H7 (cell line): ENCODE measurements around the gene ECT2. TPM values are rescaled to one million over a fixed set of nuclear protein-coding genes. Genes with fewer than 3 reads are reported as not detected.

Experiments used
- DNase-seq: peaks from one replicate; pipeline ENCODE4 v3.0.0; 2012
- H3K27me3 ChIP-seq: 2 replicates; pipeline ENCODE4 v1.6.0; 2011; ENCODE audit warnings: mild to moderate bottlenecking, low read length; ENCODE audit not compliant: control insufficient read depth, insufficient read depth
- H3K36me3 ChIP-seq: replicated peaks from 2 replicates; pipeline ENCODE4 v1.5.1; 2011; ENCODE audit warnings: low read length; ENCODE audit not compliant: control insufficient read depth, insufficient read depth
- H3K4me3 ChIP-seq: 2 replicates; pipeline ENCODE4 v1.5.1; 2011; ENCODE audit warnings: low read depth, mild to moderate bottlenecking, control low read depth, low read length, moderate library complexity; ENCODE audit not compliant: insufficient read depth
- total RNA-seq: library from RNA; depleted of rRNA; stranded (reverse); fragments of >200 nt; shearing (Covaris generic); gene quantifications from 2 replicates; pipeline ENCODE4 v1.2.3, GENCODE V29; 2014

The ECT2 gene
- total RNA-seq, 1 experiment from 2014 or later: 78.2 TPM

DNA sequence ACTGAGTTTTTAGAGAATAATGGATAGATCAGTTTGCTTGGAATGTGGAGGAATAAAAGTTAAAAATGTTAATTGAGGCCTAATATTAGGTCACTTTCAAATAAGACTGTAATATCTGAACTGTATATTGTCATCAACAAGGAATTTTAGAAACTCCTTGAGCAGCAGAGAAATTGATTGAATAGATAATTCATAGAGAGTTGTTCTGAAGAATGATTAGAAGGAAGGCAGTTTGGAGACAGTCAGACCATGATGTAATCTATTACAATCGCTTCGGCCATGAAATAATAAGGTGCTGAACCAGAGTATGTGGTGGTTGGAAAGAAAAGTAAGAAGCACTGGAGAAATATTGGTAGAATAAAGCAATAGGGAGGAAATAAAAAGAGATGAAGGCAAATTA lies 15.7 kb downstream of the ECT2 start:
- DNase-seq: no peak
- no peak overlapping the region for H3K4me3 ChIP-seq
- no peaks in the 10 kb centered on the region for H3K27me3 ChIP-seq
- peaks cover 41% of the 10 kb centered on the region for H3K36me3 ChIP-seq

DNA sequence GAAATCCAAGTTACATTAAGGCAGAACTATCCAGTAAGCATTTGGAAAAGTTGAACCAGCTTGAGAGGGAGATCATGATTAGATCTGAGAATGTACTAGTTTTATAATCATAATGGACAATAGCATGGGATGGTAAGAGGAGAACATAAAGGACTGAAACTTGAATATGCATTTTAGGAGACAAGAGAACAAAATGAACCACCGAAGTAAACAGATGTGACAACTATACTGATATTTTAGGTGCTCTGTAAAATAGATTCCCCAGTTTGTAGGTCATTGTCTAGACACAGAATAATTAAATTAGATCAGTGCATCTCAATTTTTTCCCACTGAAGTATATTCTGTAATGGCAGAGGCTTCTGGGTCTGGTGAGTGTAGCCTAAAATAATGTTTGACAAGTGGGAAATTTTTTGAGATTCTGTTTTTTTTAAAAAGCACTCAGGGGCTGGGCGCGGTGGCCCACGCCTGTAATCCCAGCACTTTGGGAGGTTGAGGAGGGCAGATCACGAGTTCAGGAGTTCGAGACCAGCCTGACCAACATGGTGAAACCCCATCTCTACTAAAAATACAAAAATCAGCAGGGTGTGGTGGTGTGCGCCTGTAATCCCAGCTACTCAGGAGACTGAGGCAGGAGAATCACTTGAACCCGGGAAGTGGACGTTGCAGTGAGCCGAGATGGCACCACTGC lies 16.3 kb downstream of the ECT2 start:
- Histone ChIP-seq H3K27me3 (no peaks in the 10 kb centered on the region), H3K4me3 (no peak overlapping the region), H3K36me3 (peaks cover 39% of the 10 kb centered on the region)
- DNase-seq: no peak

DNA sequence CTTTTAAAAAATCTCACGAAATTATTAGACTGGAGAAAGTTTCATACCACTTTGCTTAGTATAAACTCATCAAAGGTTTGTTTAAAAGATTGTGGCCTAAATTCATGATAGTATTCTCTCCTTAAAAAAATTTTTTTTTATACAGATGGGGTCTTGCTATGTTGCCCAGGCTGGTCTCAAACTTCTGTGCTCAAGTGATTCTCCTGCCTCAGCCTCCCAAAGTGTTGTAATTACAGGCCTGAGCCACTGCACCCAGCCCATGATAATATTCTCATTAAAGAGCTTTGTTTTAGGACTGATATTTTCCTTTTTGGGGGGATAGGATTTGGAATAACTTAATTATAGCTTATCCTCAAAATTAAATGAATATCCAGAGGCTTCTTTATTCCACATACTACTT lies 19.9 kb downstream of the ECT2 start:
- H3K36me3 ChIP-seq: peaks cover 25% of the 10 kb centered on the region
- DNase-seq: no peak

DNA sequence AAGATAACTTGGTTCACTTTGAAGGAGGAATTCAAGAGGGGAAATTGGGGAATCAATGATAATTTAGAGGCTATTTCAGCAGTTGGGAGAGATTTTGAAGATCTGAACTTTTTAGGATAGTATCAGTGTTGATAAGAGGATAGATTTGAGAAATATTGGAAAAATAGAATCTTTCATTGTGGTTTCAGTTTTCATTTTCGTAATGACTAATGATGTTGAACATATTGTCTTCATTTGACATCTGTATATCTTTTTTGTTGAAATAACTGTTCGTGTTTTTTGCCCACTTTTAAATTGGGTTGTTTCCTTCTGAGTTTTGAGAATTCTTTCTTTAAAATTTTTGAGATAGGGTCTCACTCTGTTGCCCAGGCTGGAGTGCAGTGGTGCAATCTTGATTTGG lies 21.1 kb downstream of the ECT2 start:
- no peak for DNase-seq
- Histone ChIP-seq H3K27me3 (no peaks in the 10 kb centered on the region), H3K4me3 (no peak overlapping the region), H3K36me3 (peaks cover 24% of the 10 kb centered on the region)

More for the DNA sequence above, 19.9 kb downstream of the ECT2 start:
- no peak overlapping the region for H3K4me3 ChIP-seq
- H3K27me3 ChIP-seq: no peaks in the 10 kb centered on the region

DNA sequence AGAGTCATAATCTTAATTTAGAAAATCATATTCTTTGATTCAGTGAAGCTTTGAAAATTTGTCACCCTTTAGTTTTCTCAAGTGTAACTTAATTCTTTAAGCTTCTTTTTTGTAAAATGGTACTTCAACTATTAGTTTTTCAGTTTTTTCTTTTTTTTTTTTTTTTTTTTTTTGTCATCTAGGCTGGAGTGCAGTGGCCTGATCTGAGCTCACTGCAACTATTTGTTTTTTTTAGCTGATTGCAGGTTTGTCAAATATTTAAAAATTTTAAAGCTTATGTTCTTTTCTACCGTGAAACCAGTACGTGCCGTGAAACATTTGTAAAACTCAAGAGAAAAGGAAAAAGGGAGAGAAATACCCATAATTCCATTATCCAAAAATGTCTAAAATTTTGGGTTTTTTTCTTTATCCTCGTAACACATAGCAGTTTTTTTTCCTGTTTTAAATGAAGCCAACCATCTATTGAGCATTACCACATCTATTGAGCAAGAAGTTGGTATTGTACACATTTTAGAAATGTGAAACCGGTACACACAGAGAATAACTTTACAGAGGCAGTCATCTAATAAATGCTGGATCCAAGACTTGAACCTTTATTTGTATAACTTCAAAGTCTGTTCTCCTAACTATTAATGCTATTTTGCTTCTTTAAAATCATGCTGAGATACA lies 25.7 kb downstream of the ECT2 start:
- H3K27me3 ChIP-seq: no peaks in the 10 kb centered on the region
- H3K36me3 ChIP-seq: peaks cover 20% of the 10 kb centered on the region
- H3K4me3 ChIP-seq: no peak overlapping the region
- no peak for DNase-seq

DNA sequence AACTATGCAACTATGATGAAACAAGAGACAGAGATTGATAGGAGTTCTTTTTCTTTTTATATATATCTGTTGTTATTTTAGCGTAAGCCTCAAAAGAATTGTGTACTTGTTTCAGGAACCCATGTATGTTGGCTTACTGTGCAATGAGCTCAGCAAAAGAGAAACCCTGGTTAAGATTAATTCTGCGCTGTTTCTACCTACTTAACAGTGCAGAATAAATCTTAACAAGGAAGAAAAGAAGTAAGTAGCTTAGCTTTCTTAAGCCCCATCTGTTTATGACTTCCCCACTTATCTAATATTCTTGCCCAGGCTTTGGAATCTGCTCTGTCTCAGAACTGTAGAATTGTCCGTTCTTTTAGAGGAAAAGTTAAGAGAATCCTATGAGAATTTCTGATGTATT lies 27.4 kb downstream of the ECT2 start:
- no peaks in the 10 kb centered on the region for H3K27me3 ChIP-seq
- no peak overlapping the region for H3K4me3 ChIP-seq

DNA sequence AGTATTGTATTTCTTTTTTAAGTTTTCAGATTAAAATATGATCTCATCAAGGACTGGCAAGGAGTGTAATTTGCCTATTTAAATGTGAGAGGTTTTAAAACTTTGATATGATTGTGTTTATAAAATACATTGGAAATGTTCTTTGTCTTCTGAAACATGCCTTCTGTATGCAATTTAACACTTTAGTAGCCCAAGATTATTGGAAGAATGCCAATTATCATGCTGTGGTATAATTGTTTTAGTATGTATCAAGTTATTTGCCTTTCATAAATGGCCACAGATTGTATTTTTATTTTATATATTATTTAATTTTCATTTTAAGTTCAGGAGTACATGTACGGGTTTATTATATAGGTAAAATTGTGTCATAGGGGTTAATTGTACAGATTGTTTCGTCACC lies 31.7 kb downstream of the ECT2 start:
- Histone ChIP-seq H3K27me3 (no peaks in the 10 kb centered on the region), H3K4me3 (no peak overlapping the region), H3K36me3 (peaks cover 15% of the 10 kb centered on the region)
- DNase-seq: no peak

More for the DNA sequence above, 27.4 kb downstream of the ECT2 start:
- no peak for DNase-seq
- H3K36me3 ChIP-seq: peaks cover 23% of the 10 kb centered on the region

DNA sequence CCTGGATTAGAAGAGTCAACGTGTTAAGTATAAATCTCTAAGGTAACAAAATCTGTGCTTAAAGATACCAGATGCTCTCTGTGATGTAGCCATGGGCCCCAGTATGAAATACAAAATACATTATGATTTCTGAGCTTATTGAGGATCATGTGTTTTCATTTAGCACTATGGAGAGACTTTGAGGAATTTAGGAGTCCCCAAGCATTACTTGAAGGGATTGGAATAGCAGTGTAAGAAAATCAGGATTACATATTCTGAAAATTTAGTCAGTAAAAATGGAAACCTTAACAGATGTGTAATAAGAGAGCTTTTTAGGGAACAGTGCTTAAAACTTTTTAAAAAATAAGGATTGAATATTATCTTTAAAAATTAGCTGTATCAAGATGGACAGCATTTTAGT lies 35.5 kb downstream of the ECT2 start:
- Histone ChIP-seq H3K4me3 (no peak overlapping the region), H3K27me3 (no peaks in the 10 kb centered on the region), H3K36me3 (peaks cover 17% of the 10 kb centered on the region)
- no peak for DNase-seq

DNA sequence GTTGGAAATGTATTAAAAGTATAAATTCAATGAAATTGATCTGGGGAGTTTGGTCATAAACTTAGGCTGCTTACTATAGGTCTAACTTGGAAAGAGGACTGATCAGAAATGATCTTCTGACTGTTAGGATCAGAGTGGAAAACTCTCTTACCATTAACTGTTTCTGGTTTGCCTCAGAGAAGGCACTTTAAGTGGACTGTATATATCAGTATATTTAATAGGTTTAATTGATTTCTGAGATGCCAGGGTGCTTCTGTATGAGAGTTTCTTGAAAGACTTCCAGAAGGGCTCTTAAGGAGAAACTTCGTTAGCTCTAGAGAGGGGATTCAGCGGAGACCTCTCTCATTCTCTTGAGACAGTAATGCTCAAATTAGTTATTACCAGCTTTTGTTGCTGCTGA lies 36.5 kb downstream of the ECT2 start:
- Histone ChIP-seq H3K27me3 (no peaks in the 10 kb centered on the region), H3K4me3 (no peak overlapping the region), H3K36me3 (peaks cover 21% of the 10 kb centered on the region)
- no peak for DNase-seq

DNA sequence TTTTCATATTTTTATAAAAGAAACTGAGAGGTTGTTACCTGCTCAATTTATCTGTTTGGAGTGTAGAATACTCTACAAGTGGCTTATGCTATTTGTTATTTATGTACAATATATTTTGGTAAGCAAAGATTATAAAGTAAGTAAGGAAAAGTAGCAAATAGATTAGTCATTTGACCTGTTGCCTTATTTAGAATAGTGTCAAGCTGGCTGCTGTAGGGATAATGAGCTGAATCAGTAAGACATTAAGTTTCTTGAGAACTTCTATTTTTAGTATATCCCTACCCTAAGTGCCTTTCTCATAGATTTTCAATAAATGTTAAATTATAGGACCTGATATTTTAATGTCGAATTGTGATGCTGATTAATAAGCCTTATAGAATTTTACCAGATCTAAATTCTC lies 37.2 kb downstream of the ECT2 start:
- no peak overlapping the region for H3K4me3 ChIP-seq
- no peaks in the 10 kb centered on the region for H3K27me3 ChIP-seq
- no peak for DNase-seq
- H3K36me3 ChIP-seq: peaks cover 19% of the 10 kb centered on the region

DNA sequence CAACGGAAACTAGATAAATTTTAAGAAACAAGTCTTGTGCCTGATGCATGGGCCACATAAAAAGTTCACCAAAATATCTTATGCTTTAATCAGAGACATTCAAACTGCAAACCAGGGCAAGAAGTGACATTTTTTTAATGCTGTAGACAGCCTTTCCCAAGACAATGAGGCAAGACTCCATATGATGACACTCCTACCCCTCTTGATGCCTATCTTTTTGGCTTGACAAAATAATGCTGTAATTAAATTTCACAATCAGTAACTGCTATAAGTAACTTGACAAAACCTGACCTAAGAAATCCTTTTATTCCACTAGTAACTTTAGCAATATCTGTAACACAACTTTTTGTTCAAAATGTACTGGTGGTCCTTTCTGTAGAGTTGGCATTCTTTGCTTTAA lies 48.7 kb downstream of the ECT2 start:
- Histone ChIP-seq H3K4me3 (no peak overlapping the region), H3K36me3 (peaks cover 2% of the 10 kb centered on the region), H3K27me3 (no peaks in the 10 kb centered on the region)
- DNase-seq: no peak

DNA sequence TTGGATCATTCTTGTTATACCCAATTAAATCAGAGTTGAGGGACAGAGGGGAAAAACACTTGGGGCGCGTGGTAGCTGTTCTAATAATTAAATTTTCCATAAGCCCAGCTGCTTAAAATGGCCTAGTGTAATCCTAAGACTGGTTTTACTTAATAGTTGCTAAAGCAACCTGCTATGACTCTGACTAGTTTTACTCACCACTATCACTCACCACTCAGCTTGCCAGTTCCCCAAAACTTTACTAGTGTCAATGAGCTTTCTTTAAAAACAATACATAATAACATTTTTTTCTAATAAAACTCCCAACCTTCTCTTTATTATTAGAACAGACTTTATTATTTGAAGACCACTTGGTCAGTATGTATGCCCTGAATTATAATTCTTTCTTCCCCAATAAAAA lies 49.6 kb downstream of the ECT2 start:
- Histone ChIP-seq H3K4me3 (no peak overlapping the region), H3K36me3 (peaks cover 2% of the 10 kb centered on the region)
- DNase-seq: no peak

DNA sequence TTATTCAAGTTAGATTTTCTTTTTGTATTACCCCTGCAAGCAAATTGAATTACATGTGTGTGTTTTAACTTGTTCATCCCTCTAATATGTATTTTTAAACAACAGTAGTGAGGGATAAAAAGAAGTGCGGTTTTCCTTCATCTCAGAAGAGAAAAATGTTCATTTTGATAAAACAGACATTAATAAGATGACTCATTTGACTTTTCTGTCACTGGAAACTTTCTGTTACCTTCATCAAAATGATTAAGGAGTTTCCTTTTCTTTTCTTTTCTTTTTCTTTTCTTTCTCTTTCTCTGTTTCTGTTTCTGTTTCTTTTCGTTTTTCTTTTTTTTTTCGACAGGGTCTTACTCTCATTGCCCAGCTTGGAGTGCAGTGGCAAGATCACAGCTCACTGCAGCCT lies 53.0 kb downstream of the ECT2 start:
- H3K36me3 ChIP-seq: peaks cover 7% of the 10 kb centered on the region
- H3K4me3 ChIP-seq: no peak overlapping the region
- no peak for DNase-seq
- H3K27me3 ChIP-seq: no peaks in the 10 kb centered on the region

More for the DNA sequence above, 49.6 kb downstream of the ECT2 start:
- H3K27me3 ChIP-seq: no peaks in the 10 kb centered on the region

DNA sequence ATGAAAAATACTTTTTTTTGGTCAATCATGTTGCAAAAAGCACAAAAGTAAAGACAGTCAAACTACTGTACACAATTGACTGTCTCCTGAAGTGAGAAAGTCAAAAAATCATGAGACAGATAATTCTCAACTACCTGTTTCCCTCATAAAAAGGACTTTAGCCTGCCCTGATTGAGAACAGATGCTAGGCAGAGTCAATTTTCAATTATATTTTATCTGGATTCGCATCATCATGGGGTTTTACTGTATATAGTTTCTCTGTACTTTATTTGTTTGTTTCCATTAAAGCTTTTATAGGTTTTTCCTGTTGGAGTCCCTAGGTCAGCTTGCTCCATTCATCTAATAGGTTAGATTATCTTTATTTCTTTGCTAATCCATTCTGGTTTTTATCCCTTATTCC lies 53.8 kb downstream of the ECT2 start:
- H3K4me3 ChIP-seq: no peak overlapping the region
- DNase-seq: no peak
- no peaks in the 10 kb centered on the region for H3K27me3 ChIP-seq
- peaks cover 6% of the 10 kb centered on the region for H3K36me3 ChIP-seq

DNA sequence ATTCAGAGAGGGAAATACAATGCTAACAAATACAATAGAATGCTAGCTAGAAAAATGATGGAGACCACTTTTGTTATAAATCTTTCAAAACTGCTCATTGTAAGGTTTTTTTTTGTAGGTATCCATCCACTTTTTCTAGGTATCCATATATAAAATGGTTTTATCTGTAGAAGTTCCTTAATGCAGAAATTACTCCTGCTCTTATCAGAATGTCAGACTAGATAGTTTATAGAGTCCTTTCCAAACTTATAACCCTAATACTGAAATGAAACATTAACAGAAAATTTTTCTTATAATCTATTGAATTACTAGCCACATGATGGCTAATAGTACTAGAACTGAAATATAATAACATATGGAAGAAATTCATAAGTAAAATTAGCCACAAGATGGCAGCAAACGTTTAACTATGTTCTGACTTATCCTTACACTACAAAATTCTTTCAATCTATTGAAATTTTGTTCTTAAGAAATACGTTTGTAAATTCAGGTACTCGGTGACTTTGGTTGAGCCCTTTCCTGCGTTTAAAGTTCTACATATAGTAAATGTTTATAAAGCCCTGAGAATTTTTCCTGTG lies 58.5 kb downstream of the ECT2 start:
- peaks cover 4% of the 10 kb centered on the region for H3K36me3 ChIP-seq
- no peak overlapping the region for H3K4me3 ChIP-seq
- H3K27me3 ChIP-seq: no peaks in the 10 kb centered on the region
- DNase-seq: no peak
